Heart left ventricle (tissue), 13 donors: ENCODE results near the gene SMG9.

Source experiments
- CTCF ChIP-seq, 12 donors: fragments of 200-600 bp; sonication (generic) in 4 of 12; IDR thresholded peaks; one replicate each; pipeline versions ENCODE4 v1.5.0 to v1.8.0; 2018 to 2022; ENCODE audit warnings: antibody characterized with exemption in 12 of 12, mild to moderate bottlenecking in 5 of 12
- POLR2A ChIP-seq, 2 donors: fragments of 450-650 bp; IDR thresholded peaks; one replicate each; pipeline ENCODE4 v1.6.1; 2017; ENCODE audit warnings: antibody characterized with exemption in 2 of 2, mild to moderate bottlenecking in 2 of 2, moderate library complexity in 2 of 2
- donor health status: ischemic (EF 13 %, LVEDD 7.1; RV severe dilation, severe dysfunction).
- donor health status: DM: no; HTN: yes; CAD: no.
- donor health status: DM: no; HTN: no; CAD: no.
- donor health status: ischemic (EF 25% LVEDD 6.9; RV normal size, moderate dysfunction).
- donor health status: ischemic (EF 25% LVEDD 5.7; RV mildly dilated, moderate dysfunction).
- donor health status: ischemic (EF 35%, LVEDD 5.7; RV mildly dilated, moderate dysfunction).
- donor health status: nonischemic (EF 11% LVEDD 7.7; RV severe dilation, severe dysfunction).
- donor health status: DM: yes; HTN: yes; CAD: no.
- donor health status: PGD.
- donor health status: ischemic (EF 29% LVEDD 5.4; RV normal size, mild dysfunction).
- donor health status: nonischemic (EF 23%, LVEDD 6.1; RV moderate dilation, normal function).

GRCh38 chr19:43748205-43748594 lies 6.6 kb downstream of the SMG9 start:
- TF ChIP-seq POLR2A (IDR thresholded peaks at IDR 0.05) (no peak), CTCF (IDR thresholded peaks at IDR 0.05) (no peak)
